WTC11 (cell line): ENCODE data around the gene ADAM19. TPM values are rescaled to one million over a fixed set of nuclear protein-coding genes. Genes with fewer than 3 reads are reported as not detected.

Experiments
- ATAC-seq: fragments of 200-7000 bp; cut with Tn5 transposase; 2 replicates; pipeline ENCODE4 v1.10.0; 2021; ENCODE audit warnings: mild to moderate bottlenecking, moderate library complexity
- Bru-seq: library from RNA; stranded (reverse); fragments of 400-500 nt; gene quantifications from one replicate; lab custom pipeline; 2021; lab: Mats Ljungman, UMichigan
- CTCF ChIA-PET: fragments of 300-600 bp; sonication (Branson Sonifier 250); formaldehyde crosslinking; loops from one replicate; lab custom pipeline; 2021; ENCODE audit warnings: antibody characterized with exemption; lab: Charles Lee
- POLR2A ChIA-PET: fragments of 350-600 bp; sonication (Branson Sonifier 250); formaldehyde crosslinking; loops from one replicate; lab custom pipeline; 2021; ENCODE audit warnings: antibody characterized with exemption; lab: Charles Lee
- DNase-seq: peaks from one replicate; pipeline ENCODE4 v3.0.0; 2021; ENCODE audit warnings: low spot score
- H3K27ac Mint-ChIP-seq: 2 replicates; pipeline ENCODE4 v1.8.0; 2021; ENCODE audit warnings: mixed read lengths
- H3K27me3 Mint-ChIP-seq: 2 replicates; pipeline ENCODE4 v1.8.0; 2021; ENCODE audit warnings: low read depth, mild to moderate bottlenecking, moderate library complexity, mixed read lengths
- H3K36me3 Mint-ChIP-seq: 2 replicates; pipeline ENCODE4 v1.8.0; 2021; ENCODE audit warnings: mixed read lengths
- H3K4me1 Mint-ChIP-seq: 2 replicates; pipeline ENCODE4 v1.8.0; 2022; ENCODE audit warnings: mixed read lengths
- H3K4me3 Mint-ChIP-seq: 2 replicates; pipeline ENCODE4 v1.8.0; 2021; ENCODE audit warnings: mild to moderate bottlenecking, moderate library complexity, mixed read lengths
- H3K9me3 Mint-ChIP-seq: 2 replicates; pipeline ENCODE4 v1.8.0; 2021; ENCODE audit warnings: mixed read lengths
- CREM ChIP-seq: sonication (generic); formaldehyde crosslinking; IDR thresholded peaks from 2 replicates; pipeline ENCODE4 v1.8.1; 2022; ENCODE audit warnings: mild to moderate bottlenecking, missing genetic modification reagents, moderate library complexity
- E2F1 ChIP-seq: sonication (generic); formaldehyde crosslinking; IDR thresholded peaks from 2 replicates; pipeline ENCODE4 v1.8.0; 2022; ENCODE audit warnings: mild to moderate bottlenecking, missing genetic modification reagents
- FOXK1 ChIP-seq: sonication (generic); formaldehyde crosslinking; IDR thresholded peaks from 2 replicates; pipeline ENCODE4 v1.8.0; 2022; ENCODE audit warnings: mild to moderate bottlenecking, moderate library complexity, missing genetic modification reagents
- FOXP1 ChIP-seq: sonication (generic); formaldehyde crosslinking; IDR thresholded peaks from 2 replicates; pipeline ENCODE4 v1.8.0; 2022; ENCODE audit warnings: missing genetic modification reagents, mild to moderate bottlenecking, moderate library complexity, borderline replicate concordance
- GTF2I ChIP-seq: fragments of 250-450 bp; sonication (Bioruptor Pico); conservative IDR thresholded peaks from 2 replicates; pipeline ENCODE4 v1.4.0; 2021; ENCODE audit warnings: mild to moderate bottlenecking
- HMGA2 ChIP-seq: fragments of 250-450 bp; sonication (Bioruptor Pico); IDR thresholded peaks from 2 replicates; pipeline ENCODE4 v1.4.0; 2021; ENCODE audit warnings: mild to moderate bottlenecking, moderate library complexity
- HMGXB4 ChIP-seq: sonication (generic); formaldehyde crosslinking; IDR thresholded peaks from 2 replicates; pipeline ENCODE4 v1.8.1; 2023; ENCODE audit warnings: mild to moderate bottlenecking, moderate library complexity, missing genetic modification reagents
- MYBL2 ChIP-seq: sonication (generic); formaldehyde crosslinking; IDR thresholded peaks from 2 replicates; pipeline ENCODE4 v1.8.1; 2023; ENCODE audit warnings: mild to moderate bottlenecking, moderate library complexity, missing genetic modification reagents
- NFE2L1 ChIP-seq: sonication (generic); formaldehyde crosslinking; IDR thresholded peaks from 2 replicates; pipeline ENCODE4 v1.8.1; 2023; ENCODE audit warnings: missing genetic modification reagents
- NR1H2 ChIP-seq: sonication (generic); formaldehyde crosslinking; IDR thresholded peaks from 2 replicates; pipeline ENCODE4 v1.9.0; 2021; ENCODE audit warnings: mild to moderate bottlenecking, moderate library complexity, missing genetic modification reagents
- NR2C2 ChIP-seq: sonication (generic); formaldehyde crosslinking; IDR thresholded peaks from 2 replicates; pipeline ENCODE4 v1.8.0; 2022; ENCODE audit warnings: mild to moderate bottlenecking, missing genetic modification reagents
- PRDM15 ChIP-seq: sonication (generic); formaldehyde crosslinking; IDR thresholded peaks from 2 replicates; pipeline ENCODE4 v1.8.0; 2022; ENCODE audit warnings: missing genetic modification reagents
- SMAD3 ChIP-seq: sonication (generic); formaldehyde crosslinking; IDR thresholded peaks from 2 replicates; pipeline ENCODE4 v1.8.0; 2022; ENCODE audit warnings: missing genetic modification reagents, mild to moderate bottlenecking, borderline replicate concordance
- SP1 ChIP-seq: sonication (generic); formaldehyde crosslinking; conservative IDR thresholded peaks from 2 replicates; pipeline ENCODE4 v1.8.1; 2022; ENCODE audit warnings: missing genetic modification reagents
- TCF7 ChIP-seq: sonication (generic); formaldehyde crosslinking; IDR thresholded peaks from 2 replicates; pipeline ENCODE4 v1.8.0; 2022; ENCODE audit warnings: mild to moderate bottlenecking, low read depth, missing genetic modification reagents, moderate library complexity
- USF2 ChIP-seq: sonication (generic); formaldehyde crosslinking; IDR thresholded peaks from 2 replicates; pipeline ENCODE4 v1.8.1; 2023; ENCODE audit warnings: mild to moderate bottlenecking, missing genetic modification reagents, moderate library complexity
- ZNF416 ChIP-seq: fragments of 250-450 bp; sonication (Bioruptor Pico); IDR thresholded peaks from 2 replicates; pipeline ENCODE4 v1.9.0; 2021; ENCODE audit warnings: mild to moderate bottlenecking, inconsistent platforms
- ZNF671 ChIP-seq: fragments of 250-450 bp; sonication (Bioruptor Pico); IDR thresholded peaks from 2 replicates; pipeline ENCODE4 v1.8.0; 2021; ENCODE audit warnings: mild to moderate bottlenecking
- long read RNA-seq, 3 experiments: library from RNA in 1 of 3; library from capped mRNA in 1 of 3; library from polyadenylated mRNA in 1 of 3; unstranded in 2 of 3; stranded (forward) in 1 of 3; transcript quantifications; one replicate each; pipeline ENCODE4 v2.0.0, GENCODE V29; 2021
- total RNA-seq: library from RNA; stranded (reverse); gene quantifications from 3 replicates; pipeline ENCODE4 v1.2.3, GENCODE V29; 2021
- TF ChIP-seq, protein P1 (sequence below): sonication (generic); formaldehyde crosslinking; IDR thresholded peaks from 2 replicates; pipeline ENCODE4 v1.8.0; 2022; ENCODE audit warnings: mild to moderate bottlenecking, missing genetic modification reagents
- TF ChIP-seq, protein P2 (sequence below): fragments of 250-450 bp; sonication (Bioruptor Pico); IDR thresholded peaks from 2 replicates; pipeline ENCODE4 v1.9.0; 2021; ENCODE audit warnings: moderate library complexity, mild to moderate bottlenecking, inconsistent platforms, borderline replicate concordance
- TF ChIP-seq, protein P3 (sequence below): sonication (generic); formaldehyde crosslinking; IDR thresholded peaks from 2 replicates; pipeline ENCODE4 v1.8.0; 2023; ENCODE audit warnings: mild to moderate bottlenecking, missing genetic modification reagents

ADAM19 gene, protein sequence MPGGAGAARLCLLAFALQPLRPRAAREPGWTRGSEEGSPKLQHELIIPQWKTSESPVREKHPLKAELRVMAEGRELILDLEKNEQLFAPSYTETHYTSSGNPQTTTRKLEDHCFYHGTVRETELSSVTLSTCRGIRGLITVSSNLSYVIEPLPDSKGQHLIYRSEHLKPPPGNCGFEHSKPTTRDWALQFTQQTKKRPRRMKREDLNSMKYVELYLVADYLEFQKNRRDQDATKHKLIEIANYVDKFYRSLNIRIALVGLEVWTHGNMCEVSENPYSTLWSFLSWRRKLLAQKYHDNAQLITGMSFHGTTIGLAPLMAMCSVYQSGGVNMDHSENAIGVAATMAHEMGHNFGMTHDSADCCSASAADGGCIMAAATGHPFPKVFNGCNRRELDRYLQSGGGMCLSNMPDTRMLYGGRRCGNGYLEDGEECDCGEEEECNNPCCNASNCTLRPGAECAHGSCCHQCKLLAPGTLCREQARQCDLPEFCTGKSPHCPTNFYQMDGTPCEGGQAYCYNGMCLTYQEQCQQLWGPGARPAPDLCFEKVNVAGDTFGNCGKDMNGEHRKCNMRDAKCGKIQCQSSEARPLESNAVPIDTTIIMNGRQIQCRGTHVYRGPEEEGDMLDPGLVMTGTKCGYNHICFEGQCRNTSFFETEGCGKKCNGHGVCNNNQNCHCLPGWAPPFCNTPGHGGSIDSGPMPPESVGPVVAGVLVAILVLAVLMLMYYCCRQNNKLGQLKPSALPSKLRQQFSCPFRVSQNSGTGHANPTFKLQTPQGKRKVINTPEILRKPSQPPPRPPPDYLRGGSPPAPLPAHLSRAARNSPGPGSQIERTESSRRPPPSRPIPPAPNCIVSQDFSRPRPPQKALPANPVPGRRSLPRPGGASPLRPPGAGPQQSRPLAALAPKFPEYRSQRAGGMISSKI
- total RNA-seq (19.2 to 28.6 TPM (median 20.7 TPM) in 3 replicates), Bru-seq, nascent RNA (percentile 59 among the genes with signal in this experiment)
- long read RNA-seq, experiment 1, full-length matches to known transcripts: 6 of 29 reads
- long read RNA-seq, experiment 1, partial matches to known transcripts: 10 of 29 reads
- long read RNA-seq, experiment 1, other reads (novel, unspliced or antisense): 13 of 29 reads
- long read RNA-seq, experiment 2, partial matches to known transcripts: 3 of 20 reads
- long read RNA-seq, experiment 2, other reads (novel, unspliced or antisense): 17 of 20 reads
- long read RNA-seq, experiment 3, partial matches to known transcripts: 0 of 1 reads
- long read RNA-seq, experiment 3, other reads (novel, unspliced or antisense): 1 of 1 reads

GRCh38 chr5:157575381-157576020 lies at the start of gene ADAM19:
Gene ADAM19 (minus strand): TSS chr5:157575775. CDS start chr5:157575696, 79 bp downstream.
- H3K36me3 Mint-ChIP-seq: no peaks in the 10 kb centered on the region
- peaks cover 29% of the 10 kb centered on the region for H3K27me3 Mint-ChIP-seq
- peak within 1 kb of the TSS; percentile 43; the same call in 1 of the 2 replicates for H3K27ac Mint-ChIP-seq
- DNase-seq: peak; percentile 73
- H3K4me1 Mint-ChIP-seq: peaks cover 53% of the 10 kb centered on the region
- ChIA-PET POLR2A (no interaction called here), CTCF (interaction anchor here (1.1 to 1.4 kb wide), 2 partner anchors 14 to 104 kb away, joined by 3 to 4 read pairs; no protein-coding TSS in a partner anchor)
- peak; percentile 81 for ATAC-seq
- H3K9me3 Mint-ChIP-seq: no peaks in the 10 kb centered on the region; the same call in 1 of the 2 replicates
- peak within 1 kb of the TSS; percentile 97 for H3K4me3 Mint-ChIP-seq
- TF ChIP-seq HMGXB4 (CRISPR knock-in tag) (peak; percentile 80), SMAD3 (CRISPR knock-in tag) (no peak), TCF7 (0 out of 2 replicates have a peak, but pooled peaks have one; percentile 10), GTF2I (CRISPR knock-in tag) (no peak), FOXK1 (CRISPR knock-in tag) (0 out of 2 replicates have a peak, but pooled peaks have one; percentile 17), PRDM15 (CRISPR knock-in tag) (peak; percentile 50), CREM (CRISPR knock-in tag) (peak; percentile 49; the same call in 1 of the 2 replicates), MYBL2 (CRISPR knock-in tag) (peak; percentile 40; the same call in 1 of the 2 replicates), NR1H2 (no peak), NR2C2 (CRISPR knock-in tag) (no peak), FOXP1 (CRISPR knock-in tag) (peak; percentile 64; the same call in 1 of the 2 replicates), E2F1 (CRISPR knock-in tag) (no peak), USF2 (0 out of 2 replicates have a peak, but pooled peaks have one; percentile 14), ZNF671 (CRISPR knock-in tag) (no peak), SP1 (CRISPR knock-in tag) (peak; percentile 58), ZNF416 (CRISPR knock-in tag) (0 out of 2 replicates have a peak, but pooled peaks have one; percentile 24), HMGA2 (CRISPR knock-in tag) (no peak), NFE2L1 (no peak)
- TF ChIP-seq, protein P1, sequence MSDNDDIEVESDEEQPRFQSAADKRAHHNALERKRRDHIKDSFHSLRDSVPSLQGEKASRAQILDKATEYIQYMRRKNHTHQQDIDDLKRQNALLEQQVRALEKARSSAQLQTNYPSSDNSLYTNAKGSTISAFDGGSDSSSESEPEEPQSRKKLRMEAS (CRISPR knock-in tag): no peak; the same call in 1 of the 2 replicates
- TF ChIP-seq, protein P2, sequence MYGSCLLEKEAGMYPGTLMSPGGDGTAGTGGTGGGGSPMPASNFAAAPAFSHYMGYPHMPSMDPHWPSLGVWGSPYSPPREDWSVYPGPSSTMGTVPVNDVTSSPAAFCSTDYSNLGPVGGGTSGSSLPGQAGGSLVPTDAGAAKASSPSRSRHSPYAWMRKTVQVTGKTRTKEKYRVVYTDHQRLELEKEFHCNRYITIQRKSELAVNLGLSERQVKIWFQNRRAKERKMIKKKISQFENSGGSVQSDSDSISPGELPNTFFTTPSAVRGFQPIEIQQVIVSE: no peak
- TF ChIP-seq, protein P3, sequence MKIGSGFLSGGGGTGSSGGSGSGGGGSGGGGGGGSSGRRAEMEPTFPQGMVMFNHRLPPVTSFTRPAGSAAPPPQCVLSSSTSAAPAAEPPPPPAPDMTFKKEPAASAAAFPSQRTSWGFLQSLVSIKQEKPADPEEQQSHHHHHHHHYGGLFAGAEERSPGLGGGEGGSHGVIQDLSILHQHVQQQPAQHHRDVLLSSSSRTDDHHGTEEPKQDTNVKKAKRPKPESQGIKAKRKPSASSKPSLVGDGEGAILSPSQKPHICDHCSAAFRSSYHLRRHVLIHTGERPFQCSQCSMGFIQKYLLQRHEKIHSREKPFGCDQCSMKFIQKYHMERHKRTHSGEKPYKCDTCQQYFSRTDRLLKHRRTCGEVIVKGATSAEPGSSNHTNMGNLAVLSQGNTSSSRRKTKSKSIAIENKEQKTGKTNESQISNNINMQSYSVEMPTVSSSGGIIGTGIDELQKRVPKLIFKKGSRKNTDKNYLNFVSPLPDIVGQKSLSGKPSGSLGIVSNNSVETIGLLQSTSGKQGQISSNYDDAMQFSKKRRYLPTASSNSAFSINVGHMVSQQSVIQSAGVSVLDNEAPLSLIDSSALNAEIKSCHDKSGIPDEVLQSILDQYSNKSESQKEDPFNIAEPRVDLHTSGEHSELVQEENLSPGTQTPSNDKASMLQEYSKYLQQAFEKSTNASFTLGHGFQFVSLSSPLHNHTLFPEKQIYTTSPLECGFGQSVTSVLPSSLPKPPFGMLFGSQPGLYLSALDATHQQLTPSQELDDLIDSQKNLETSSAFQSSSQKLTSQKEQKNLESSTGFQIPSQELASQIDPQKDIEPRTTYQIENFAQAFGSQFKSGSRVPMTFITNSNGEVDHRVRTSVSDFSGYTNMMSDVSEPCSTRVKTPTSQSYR: peak; percentile 63; the same call in 1 of the 2 replicates
